NK-92 (cell line): ENCODE data around the gene UGT2A1.

Source experiments
- DNase-seq: peaks from one replicate; lab custom pipeline; 2025; ENCODE audit not compliant: unreplicated experiment; lab: John Stamatoyannopoulos, UW

Gene UGT2A1

GRCh38 chr4:69591364-69591763 is 61.7 kb downstream of the UGT2A1 start:
- DNase-seq: no peak

- no peak for DNase-seq
Measured at GRCh38 chr4:69589884-69590283, 63.2 kb downstream of the UGT2A1 start.

GRCh38 chr4:69584135-69584534 is 68.9 kb downstream of the UGT2A1 start:
- DNase-seq: no peak

- DNase-seq: no peak
Measured at GRCh38 chr4:69583543-69583942, 69.5 kb downstream of the UGT2A1 start.

GRCh38 chr4:69577245-69577644 is 75.8 kb downstream of the UGT2A1 start:
- no peak for DNase-seq

- no peak for DNase-seq
Measured at GRCh38 chr4:69576251-69576877, 76.7 kb downstream of the UGT2A1 start.

- no peak for DNase-seq
Measured at GRCh38 chr4:69568787-69569186, 84.3 kb downstream of the UGT2A1 start.

GRCh38 chr4:69563424-69563823 is 89.6 kb downstream of the UGT2A1 start:
- DNase-seq: no peak

- no peak for DNase-seq
Measured at GRCh38 chr4:69549651-69550050, 103.4 kb downstream of the UGT2A1 start.

GRCh38 chr4:69546134-69546765 is 106.8 kb downstream of the UGT2A1 start:
- DNase-seq: no peak
